Measurements from ENCODE around the gene NRP1. TPM values are rescaled to one million over a fixed set of nuclear protein-coding genes. Genes with fewer than 3 reads are reported as not detected.
A peak's percentile ranks its signal among the peaks of the same experiment; 100 is the strongest.

Gene NRP1
- total RNA-seq, 1 experiment from 2014 or later, result 555 TPM

- Histone ChIP-seq H4K20me1 (ENCODE audit: low read length) (no peaks in the 10 kb centered on the region), H3K36me3 (ENCODE audit: low read depth, low read length) (peaks cover 71% of the 10 kb centered on the region), H3K9me3 (ENCODE audit: low read length) (no peaks in the 10 kb centered on the region), H3K27me3 (ENCODE audit: low read length) (no peaks in the 10 kb centered on the region), H2AFZ (ENCODE audit: low read length) (no peak overlapping the region), H3K9ac (ENCODE audit: low read length) (no peak overlapping the region), H3K27ac (ENCODE audit: low read length) (peak overlapping the region; percentile 8; the same call in 1 of the 2 replicates), H3F3A (ENCODE audit: low read length, unreplicated experiment) (peaks cover 44% of the 10 kb centered on the region), H3K9me2 (replicated peaks; ENCODE audit: low read length) (no peaks in the 10 kb centered on the region), H3K79me2 (ENCODE audit: low read length) (peaks cover 69% of the 10 kb centered on the region), H3K4me2 (ENCODE audit: low read length) (no peak overlapping the region), H3K4me3 (ENCODE audit: low read length) (no peak overlapping the region), H3K4me1 (ENCODE audit: insufficient read depth, low read length) (peaks cover 53% of the 10 kb centered on the region)
- ChIA-PET POLR2A (ENCODE audit: unreplicated experiment) (interaction anchor here (0.5 kb wide), 1 partner anchor 28 kb away, joined by 8 read pairs; no protein-coding TSS in a partner anchor), CTCF (no interaction called here)
- BruUV-seq (replicated peaks), result no TSS peak
- ATAC-seq (no peak), DNase-seq (no peak)
- no peak for TF ChIP-seq EZH2 (IDR thresholded peaks at IDR 0.05; ENCODE audit: low read length, unreplicated experiment)
- TF ChIP-seq CTCF (conservative IDR thresholded peaks at IDR 0.05; ENCODE audit: low read depth, low read length), result no peak
- no peak for TF ChIP-seq EZH2phosphoT487 (IDR thresholded peaks at IDR 0.05; ENCODE audit: borderline replicate concordance, low read length)
- intact Hi-C loops (cut with micrococcal nuclease), result no loop called here
Observed at GRCh38 chr10:33267708-33268107, 66.8 kb downstream of the NRP1 start.

GRCh38 chr10:33265621-33266020 lies 68.8 kb downstream of the NRP1 start:
- H3K79me2 ChIP-seq (ENCODE audit: low read length), result peaks cover 68% of the 10 kb centered on the region
- no peaks in the 10 kb centered on the region for H3K27me3 ChIP-seq (ENCODE audit: low read length)
- H3K4me1 ChIP-seq (ENCODE audit: insufficient read depth, low read length), result peaks cover 55% of the 10 kb centered on the region
- H3K9me3 ChIP-seq (ENCODE audit: low read length), result no peaks in the 10 kb centered on the region
- H2AFZ ChIP-seq (ENCODE audit: low read length), result no peak overlapping the region
- H3F3A ChIP-seq (ENCODE audit: low read length, unreplicated experiment), result peaks cover 44% of the 10 kb centered on the region
- H3K27ac ChIP-seq (ENCODE audit: low read length), result peak overlapping the region; percentile 65
- no peak for ATAC-seq
- no peak overlapping the region for H3K4me2 ChIP-seq (ENCODE audit: low read length)
- H3K4me3 ChIP-seq (ENCODE audit: low read length), result no peak overlapping the region
- peak overlapping the region; percentile 59 for H3K9ac ChIP-seq (ENCODE audit: low read length)
- no TSS peak for BruUV-seq (replicated peaks)
- TF ChIP-seq EZH2 (IDR thresholded peaks at IDR 0.05; ENCODE audit: low read length, unreplicated experiment), result no peak
- no peak for TF ChIP-seq EZH2phosphoT487 (IDR thresholded peaks at IDR 0.05; ENCODE audit: borderline replicate concordance, low read length)
- no peak for TF ChIP-seq CTCF (conservative IDR thresholded peaks at IDR 0.05; ENCODE audit: low read depth, low read length)
- H3K36me3 ChIP-seq (ENCODE audit: low read depth, low read length), result peaks cover 74% of the 10 kb centered on the region
- DNase-seq, result no peak
- intact Hi-C loops (cut with micrococcal nuclease), result loop anchor here (2.0 kb wide), 1 partner anchor 61 kb away; no protein-coding TSS in a partner anchor
- CTCF ChIA-PET, result no interaction called here
- H3K9me2 ChIP-seq (replicated peaks; ENCODE audit: low read length), result no peaks in the 10 kb centered on the region
- POLR2A ChIA-PET (ENCODE audit: unreplicated experiment), result interaction anchor here (2.8 kb wide), 1 partner anchor 72 kb away, joined by 41 read pairs; no protein-coding TSS in a partner anchor
- H4K20me1 ChIP-seq (ENCODE audit: low read length), result no peaks in the 10 kb centered on the region

- Histone ChIP-seq H3K36me3 (ENCODE audit: low read depth, low read length) (peaks cover 77% of the 10 kb centered on the region), H3K9me3 (ENCODE audit: low read length) (no peaks in the 10 kb centered on the region), H3K9me2 (replicated peaks; ENCODE audit: low read length) (no peaks in the 10 kb centered on the region), H3F3A (ENCODE audit: low read length, unreplicated experiment) (peaks cover 55% of the 10 kb centered on the region), H3K27ac (ENCODE audit: low read length) (peak overlapping the region; percentile 65), H3K27me3 (ENCODE audit: low read length) (no peaks in the 10 kb centered on the region), H3K79me2 (ENCODE audit: low read length) (peaks cover 72% of the 10 kb centered on the region), H3K4me3 (ENCODE audit: low read length) (peak overlapping the region; percentile 28), H3K9ac (ENCODE audit: low read length) (peak overlapping the region; percentile 69), H2AFZ (ENCODE audit: low read length) (peak overlapping the region; percentile 1), H3K4me2 (ENCODE audit: low read length) (peak overlapping the region; percentile 63), H3K4me1 (ENCODE audit: insufficient read depth, low read length) (peaks cover 74% of the 10 kb centered on the region), H4K20me1 (ENCODE audit: low read length) (no peaks in the 10 kb centered on the region)
- intact Hi-C loops (cut with micrococcal nuclease), result loop anchor here (5.0 kb wide), 1 partner anchor 1264 kb away; no protein-coding TSS in a partner anchor
- TF ChIP-seq CTCF (conservative IDR thresholded peaks at IDR 0.05; ENCODE audit: low read depth, low read length) (no peak), EZH2phosphoT487 (IDR thresholded peaks at IDR 0.05; ENCODE audit: borderline replicate concordance, low read length) (no peak), EZH2 (IDR thresholded peaks at IDR 0.05; ENCODE audit: low read length, unreplicated experiment) (no peak)
- DNase-seq, result peak; percentile 98
- peak; percentile 4 for ATAC-seq
- no TSS peak for BruUV-seq (replicated peaks)
- ChIA-PET POLR2A (ENCODE audit: unreplicated experiment) (interaction anchor here (0.5 to 2.8 kb wide), 13 partner anchors 8 to 1932 kb away, joined by 3 to 41 read pairs (median 4); no protein-coding TSS in a partner anchor), CTCF (interaction anchor here (0.6 to 1.7 kb wide), 5 partner anchors 10 to 106 kb away, joined by 3 to 32 read pairs (median 5); no protein-coding TSS in a partner anchor)
Observed at GRCh38 chr10:33263453-33263852, 71.0 kb downstream of the NRP1 start.

Data from PC-3 (cell line).